ENCODE data around the gene TMEM208. TPM values are rescaled to one million over a fixed set of nuclear protein-coding genes. Genes with fewer than 3 reads are reported as not detected.

Gene TMEM208
- total and polyA plus RNA-seq, 2 of the 8 experiments (the other 6 are each of a cell fraction or from before 2014, with no cell fraction given), result 37.7 to 100.0 TPM

DNA sequence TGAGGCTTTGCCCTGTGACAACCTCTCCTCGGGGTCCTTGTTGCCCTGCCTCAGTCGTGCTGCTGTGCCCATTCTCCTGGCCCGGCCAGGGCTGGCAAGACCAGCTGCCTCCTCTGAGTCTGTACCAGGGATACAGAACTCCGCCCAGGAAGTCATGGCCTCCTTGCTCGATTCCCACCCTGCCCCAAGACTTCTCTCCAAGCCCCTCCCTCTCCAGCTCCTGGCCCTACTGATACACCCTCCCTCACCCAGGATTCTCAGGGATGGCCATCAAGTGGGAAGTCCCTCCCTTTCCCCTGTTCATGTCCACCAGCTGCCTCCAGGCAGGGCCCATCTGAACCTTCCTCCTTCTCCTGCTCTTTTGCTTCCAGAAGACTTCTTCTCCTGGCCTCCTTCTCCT lies 11.2 kb upstream of the TMEM208 start:
- no peak for DNase-seq (ENCODE audit: low read depth in 1 of 2, low spot score in 2 of 2)
- Histone ChIP-seq H3K9me3 (ENCODE audit: insufficient read depth in 2 of 2, low read depth in 1 of 2, low read length in 1 of 2) (no peaks in the 10 kb centered on the region), H3K23ac (ENCODE audit: insufficient read length) (no peak overlapping the region), H3K4ac (replicated peaks; ENCODE audit: insufficient read length, low read depth, low read length) (no peak overlapping the region), H3K18ac (ENCODE audit: extremely low read depth, low read length) (no peak overlapping the region), H2BK15ac (ENCODE audit: low read length) (no peak overlapping the region), H3K4me3 (ENCODE audit: extremely low read depth in 1 of 4, insufficient read depth in 2 of 4, low read depth in 3 of 4, low read length in 4 of 4) (no peak overlapping the region), H4K91ac (replicated peaks; ENCODE audit: insufficient read length, low read length) (no peak overlapping the region), H2BK5ac (ENCODE audit: low read depth, low read length) (no peak overlapping the region), H4K8ac (ENCODE audit: extremely low read depth, insufficient read depth, low read length) (no peak overlapping the region; the same call in 1 of the 2 replicates), H3K9ac (replicated peaks in 1 of 4; ENCODE audit: extremely low read depth in 1 of 4, low read depth in 3 of 4, low read length in 3 of 4) (no peak overlapping the region), H4K5ac (ENCODE audit: insufficient read length, low read depth, low read length) (no peak overlapping the region), H3K27me3 (replicated peaks in 1 of 4; ENCODE audit: control insufficient read depth in 3 of 4, extremely low read depth in 1 of 4, insufficient read depth in 3 of 4, low read length in 3 of 4) (peaks cover 0 to 12% (median 11%) of the 10 kb centered on the region in 4 experiments; a peak in 4 of 7 replicates), H3K4me1 (replicated peaks in 1 of 4; ENCODE audit: control insufficient read depth in 3 of 4, insufficient read depth in 4 of 4, low read length in 3 of 4) (no peaks in the 10 kb centered on the region; a peak in 1 of 7 replicates), H2BK20ac (ENCODE audit: low read length) (no peak overlapping the region), H2BK12ac (ENCODE audit: low read depth, low read length) (no peak overlapping the region), H3K23me2 (ENCODE audit: low read depth, low read length) (no peaks in the 10 kb centered on the region), H2AFZ (ENCODE audit: low read length) (no peak overlapping the region), H3K56ac (replicated peaks; ENCODE audit: insufficient read length, low read depth, low read length) (no peak overlapping the region), H2AK5ac (ENCODE audit: low read depth, low read length) (no peak overlapping the region), H4K20me1 (replicated peaks in 1 of 2; ENCODE audit: control insufficient read depth in 1 of 2, insufficient read depth in 2 of 2, low read length in 2 of 2) (no peaks in the 10 kb centered on the region), H3K79me2 (ENCODE audit: control insufficient read depth in 1 of 2, insufficient read depth in 2 of 2, low read length in 2 of 2) (no peaks in the 10 kb centered on the region), H3K36me3 (ENCODE audit: control insufficient read depth in 2 of 4, insufficient read depth in 4 of 4, low read length in 3 of 4) (no peaks in the 10 kb centered on the region), H3K79me1 (ENCODE audit: low read depth, low read length) (no peaks in the 10 kb centered on the region), H3K27ac (ENCODE audit: low read depth, low read length) (no peak overlapping the region), H2BK120ac (replicated peaks; ENCODE audit: low read depth, low read length) (no peak overlapping the region), H3K14ac (ENCODE audit: insufficient read length) (no peak overlapping the region), H3K4me2 (ENCODE audit: insufficient read depth in 1 of 2, low read depth in 2 of 2, low read length in 2 of 2) (no peak overlapping the region)
- FAIRE-seq, result no peak
- ChIA-PET POLR2A (ENCODE audit: partially characterized antibody) (interaction anchor here (1.7 to 3.5 kb wide), 2 partner anchors 11 to 12 kb away, joined by 4 to 19 read pairs; partner anchors contain the start of gene TMEM208), CTCF (ENCODE audit: partially characterized antibody) (interaction anchor here (1.4 to 8.9 kb wide), 3 partner anchors 12 to 20 kb away, joined by 5 to 111 read pairs (median 6); partner anchors contain the start of genes E2F4, ELMO3 and TMEM208)
- WGBS, 2 experiments (ENCODE audit: extremely low coverage in 1 of 2, insufficient coverage in 1 of 2, insufficient read length in 1 of 2, insufficient replicate concordance in 2 of 2, low coverage in 1 of 2, low lambda C conversion rate in 2 of 2, missing lambda C conversion rate in 1 of 2), result 82% methylated on average over 5 of the region's 5 CpGs; no CpG with 5 or more reads in 1 of the 2 experiments
- no peak for TF ChIP-seq HDAC2 (IDR thresholded peaks at IDR 0.05; ENCODE audit: borderline replicate concordance in 1 of 2, low read depth in 2 of 2, low read length in 2 of 2)
- no peak for TF ChIP-seq RFX5 (IDR thresholded peaks at IDR 0.05; ENCODE audit: borderline replicate concordance, low read depth, low read length)
- no peak for TF ChIP-seq MAFK (IDR thresholded peaks at IDR 0.05; ENCODE audit: low read depth, low read length)
- no peak for TF ChIP-seq RXRA (IDR thresholded peaks at IDR 0.05; ENCODE audit: insufficient read depth, low read depth, low read length)
- no peak for TF ChIP-seq JUND (IDR thresholded peaks at IDR 0.05; ENCODE audit: low read length)
- no peak for TF ChIP-seq KDM4A (IDR thresholded peaks at IDR 0.05; ENCODE audit: low read depth, low read length, severe bottlenecking)
- no peak for TF ChIP-seq HDAC6 (IDR thresholded peaks at IDR 0.05; ENCODE audit: low read depth, low read length)
- no peak for TF ChIP-seq CHD2 (IDR thresholded peaks at IDR 0.05; ENCODE audit: low read length)
- TF ChIP-seq YY1 (IDR thresholded peaks at IDR 0.05; ENCODE audit: low read depth, low read length), result no peak
- no peak for TF ChIP-seq TEAD4 (IDR thresholded peaks at IDR 0.05; ENCODE audit: low read depth, low read length)
- TF ChIP-seq TCF12 (IDR thresholded peaks at IDR 0.05; ENCODE audit: low read depth, low read length), result no peak
- no peak for TF ChIP-seq SP1 (IDR thresholded peaks at IDR 0.05; ENCODE audit: low read depth, low read length)
- no peak for TF ChIP-seq PHF8 (conservative IDR thresholded peaks at IDR 0.05; ENCODE audit: low read depth, low read length)
